ENCODE results near the gene ZNF629. TPM values are rescaled to one million over a fixed set of nuclear protein-coding genes. Genes with fewer than 3 reads are reported as not detected.

ZNF629 gene
- total RNA-seq, 1 experiment from 2014 or later: 25.3 TPM

- TF ChIP-seq EZH2 (IDR thresholded peaks at IDR 0.05; ENCODE audit: borderline replicate concordance, low read depth, low read length, poor library complexity, severe bottlenecking) (no peak), CTCF (conservative IDR thresholded peaks at IDR 0.05; ENCODE audit: low read depth, low read length) (no peak)
- intact Hi-C loops (cut with micrococcal nuclease; ENCODE audit: unreplicated experiment): no loop called here
Observed at GRCh38 chr16:30782486-30783279, 4.3 kb downstream of the ZNF629 start.

GRCh38 chr16:30780549-30780948, 6.5 kb downstream of the ZNF629 start:
- Histone ChIP-seq H3K9me3 (ENCODE audit: low read depth, low read length, poor library complexity, severe bottlenecking) (no peaks in the 10 kb centered on the region), H3K27me3 (replicated peaks; ENCODE audit: insufficient read depth, low read depth, low read length, poor library complexity) (no peaks in the 10 kb centered on the region), H3K4me1 (ENCODE audit: insufficient read depth, low read length, poor library complexity, severe bottlenecking) (no peaks in the 10 kb centered on the region), H3K27ac (ENCODE audit: low read depth, low read length, poor library complexity, severe bottlenecking) (no peak overlapping the region), H3K36me3 (ENCODE audit: insufficient read depth, low read length, poor library complexity, severe bottlenecking) (peaks cover 22% of the 10 kb centered on the region), H3K4me3 (ENCODE audit: low read depth, low read length, poor library complexity, severe bottlenecking) (no peak overlapping the region)
- intact Hi-C loops (cut with micrococcal nuclease; ENCODE audit: unreplicated experiment): no loop called here
- POLR2A ChIA-PET (ENCODE audit: low non-redundant PET): no interaction called here
- CTCF ChIA-PET: no interaction called here
- DNase-seq (ENCODE audit: low spot score): no peak
- no TSS peak for BruUV-seq (replicated peaks)
- TF ChIP-seq CTCF (conservative IDR thresholded peaks at IDR 0.05; ENCODE audit: low read depth, low read length): no peak
- no peak for TF ChIP-seq EZH2 (IDR thresholded peaks at IDR 0.05; ENCODE audit: borderline replicate concordance, low read depth, low read length, poor library complexity, severe bottlenecking)

More at GRCh38 chr16:30782486-30783279, 4.3 kb downstream of the ZNF629 start:
- Histone ChIP-seq H3K36me3 (ENCODE audit: insufficient read depth, low read length, poor library complexity, severe bottlenecking) (peaks cover 22% of the 10 kb centered on the region), H3K4me1 (ENCODE audit: insufficient read depth, low read length, poor library complexity, severe bottlenecking) (no peaks in the 10 kb centered on the region), H3K9me3 (ENCODE audit: low read depth, low read length, poor library complexity, severe bottlenecking) (no peaks in the 10 kb centered on the region), H3K4me3 (ENCODE audit: low read depth, low read length, poor library complexity, severe bottlenecking) (no peak overlapping the region), H3K27me3 (replicated peaks; ENCODE audit: insufficient read depth, low read depth, low read length, poor library complexity) (no peaks in the 10 kb centered on the region), H3K27ac (ENCODE audit: low read depth, low read length, poor library complexity, severe bottlenecking) (no peak overlapping the region)
- ChIA-PET CTCF (interaction anchor here (0.6 kb wide), 1 partner anchor 604 kb away, joined by 3 read pairs; no protein-coding TSS in a partner anchor), POLR2A (ENCODE audit: low non-redundant PET) (interaction anchor here (0.5 kb wide), 1 partner anchor 29 kb away, joined by 6 read pairs; no protein-coding TSS in a partner anchor)
- no TSS peak for BruUV-seq (replicated peaks)
- DNase-seq (ENCODE audit: low spot score): no peak

DNA sequence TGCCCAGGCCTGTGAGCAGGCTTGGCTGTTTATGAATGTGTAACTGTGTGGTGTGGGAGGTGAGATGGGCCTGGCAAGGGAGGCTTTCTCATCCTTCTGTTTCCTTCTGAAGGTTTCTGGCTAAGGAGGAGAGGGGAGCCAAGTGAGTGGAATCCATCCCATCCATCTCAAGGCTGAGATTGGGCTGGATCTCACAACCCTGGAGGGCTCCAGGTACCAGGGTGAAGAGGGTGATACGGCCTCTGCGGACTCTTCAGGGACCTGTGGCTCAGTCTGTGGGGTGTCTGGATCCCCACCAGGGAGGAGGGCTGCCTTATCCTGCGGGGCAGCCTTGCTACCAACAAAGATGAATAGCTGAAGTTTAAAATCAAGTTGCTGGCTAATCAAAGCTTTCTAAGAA, 7.0 kb downstream of the ZNF629 start:
- TF ChIP-seq CTCF (conservative IDR thresholded peaks at IDR 0.05; ENCODE audit: low read depth, low read length): no peak
- no peak for TF ChIP-seq EZH2 (IDR thresholded peaks at IDR 0.05; ENCODE audit: borderline replicate concordance, low read depth, low read length, poor library complexity, severe bottlenecking)
- ChIA-PET CTCF (no interaction called here), POLR2A (ENCODE audit: low non-redundant PET) (no interaction called here)
- no peak for DNase-seq (ENCODE audit: low spot score)
- no peak overlapping the region for H3K4me3 ChIP-seq (ENCODE audit: low read depth, low read length, poor library complexity, severe bottlenecking)
- H3K36me3 ChIP-seq (ENCODE audit: insufficient read depth, low read length, poor library complexity, severe bottlenecking): peaks cover 19% of the 10 kb centered on the region
- no TSS peak for BruUV-seq (replicated peaks)
- intact Hi-C loops (cut with micrococcal nuclease; ENCODE audit: unreplicated experiment): no loop called here
- H3K9me3 ChIP-seq (ENCODE audit: low read depth, low read length, poor library complexity, severe bottlenecking): no peaks in the 10 kb centered on the region
- no peak overlapping the region for H3K27ac ChIP-seq (ENCODE audit: low read depth, low read length, poor library complexity, severe bottlenecking)
- peaks cover under 1% of the 10 kb centered on the region for H3K4me1 ChIP-seq (ENCODE audit: insufficient read depth, low read length, poor library complexity, severe bottlenecking)
- no peaks in the 10 kb centered on the region for H3K27me3 ChIP-seq (replicated peaks; ENCODE audit: insufficient read depth, low read depth, low read length, poor library complexity)

Measured in A673 (cell line).